Adrenal gland (tissue), 12 donors: ENCODE results near the gene OR10A4. TPM values are rescaled to one million over a fixed set of nuclear protein-coding genes. Genes with fewer than 3 reads are reported as not detected.
"Not testable (repeated sequence)": the region's sequence is repeated elsewhere in the genome, so short reads cannot be mapped to it uniquely, and the experiment has no call there.

Source experiments
- DNase-seq, 7 donors: peaks; one replicate each; pipeline ENCODE4 v3.0.0-alpha.2; 2019 to 2020
- H3K27ac ChIP-seq, 5 donors: fragments of 200-600 bp; sonication (generic) in 4 of 5; 1 replicate in 3 of 5; 2 replicates in 2 of 5; pipeline versions ENCODE4 v1.5.1 to v1.8.0; 2016 to 2020; ENCODE audit warnings: mild to moderate bottlenecking in 1 of 5
- H3K27me3 ChIP-seq: fragments of 200-600 bp; 2 replicates; pipeline ENCODE4 v1.8.0; 2021
- H3K36me3 ChIP-seq, 2 donors: fragments of 200-600 bp; replicated peaks in 1 of 2; 1 replicate in 1 of 2; 2 replicates in 1 of 2; pipeline versions ENCODE4 v1.5.1 to v1.8.0; 2018 to 2022
- H3K4me1 ChIP-seq, 2 donors: fragments of 200-600 bp; replicated peaks in 1 of 2; 1 replicate in 1 of 2; 2 replicates in 1 of 2; pipeline versions ENCODE4 v1.5.1 to v1.8.0; 2018 to 2021
- H3K4me3 ChIP-seq, 4 donors: fragments of 200-600 bp; sonication (generic) in 3 of 4; one replicate each; pipeline ENCODE4 v1.5.1; 2016 to 2018
- H3K9me3 ChIP-seq, 3 donors: fragments of 200-600 bp; sonication (generic) in 1 of 3; replicated peaks in 1 of 3; 1 replicate in 2 of 3; 2 replicates in 1 of 3; pipeline versions ENCODE4 v1.5.1 to v1.8.0; 2016 to 2021
- POLR2A ChIP-seq, 2 donors: fragments of 450-650 bp; IDR thresholded peaks; one replicate each; pipeline ENCODE4 v1.6.1; 2017; ENCODE audit warnings: antibody characterized with exemption in 2 of 2, mild to moderate bottlenecking in 2 of 2, moderate library complexity in 1 of 2
- WGBS, 4 donors: extraction: QIAGEN DNeasy Blood & Tissue Kit in 2 of 4; methylation state at CpG; one replicate each; pipeline versions ENCODE4 v1.1.5 to v1.1.7; 2013 to 2017; 5-methylcytosine and 5-hydroxymethylcytosine counted together
- intact Hi-C, 2 donors: fragments of 100-400 bp; cut with DNase I; formaldehyde crosslinking; loops; one replicate each; pipeline versions ENCODE4 v1.14.1 to v1.15.0; 2022 to 2023
- polyA plus RNA-seq, 3 donors: library from polyadenylated mRNA; stranded (reverse); fragments of 200-250 nt in 2 of 3; fragments of 350-450 nt in 1 of 3; fragmentation: Illumina TruSeq in 1 of 3; extraction: RNeasy Lipid Tissue Mini Kit (QIAGEN cat#74804) in 1 of 3; gene quantifications; one replicate each; pipeline ENCODE4 v1.2.3, GENCODE V29; 2013 to 2014
- total RNA-seq, 9 donors: library from RNA; depleted of rRNA in 4 of 9; stranded (reverse); fragments of >200 nt in 4 of 9; fragments of 120-200 nt in 1 of 9; fragmentation: NEBNext Ultra II Directional in 1 of 9; extraction: Animal tissue kit (Norgen Biotek cat#: 25700) in 1 of 9; gene quantifications; one replicate each; pipeline versions ENCODE4 v1.1.0 to v1.2.4, GENCODE V29; 2013 to 2023
- TF ChIP-seq, protein P1 (sequence below), 6 experiments: fragments of 450-650 bp in 4 of 6; fragments of 200-600 bp in 2 of 6; sonication (generic) in 1 of 6; IDR thresholded peaks; 1 replicate in 5 of 6; 2 replicates in 1 of 6; pipeline versions ENCODE4 v1.5.1 to v1.8.0; 2016 to 2021; ENCODE audit warnings: antibody characterized with exemption in 6 of 6, mild to moderate bottlenecking in 2 of 6, moderate library complexity in 1 of 6
- donor health status: healthy with polysubstance abuse.
- donor health status: Bipolar disorder and iron deficiency.
- donor health status: DM: yes; HTN: yes; CAD: no.
- donor health status: DM: no; HTN: no; CAD: no.
- donor health status: DM: no; HTN: no; CAD: no.
- donor health status: DM: yes; HTN: yes; CAD: no.

The OR10A4 gene
- total and polyA plus RNA-seq, 12 donors, result not detected

- H3K27me3 ChIP-seq, result no peaks in the 10 kb centered on the region
- no peak overlapping the region for H3K4me3 ChIP-seq
- no peaks in the 10 kb centered on the region for H3K4me1 ChIP-seq
- intact Hi-C loops, result no loop called here
- H3K27ac ChIP-seq, result no peak overlapping the region
- WGBS, 4 donors, result 63 to 85% (median 80%) methylated on average over 2 of the region's 2 CpGs
- no peaks in the 10 kb centered on the region for H3K36me3 ChIP-seq
- no peak for TF ChIP-seq POLR2A (IDR thresholded peaks at IDR 0.05)
- TF ChIP-seq, protein P1, sequence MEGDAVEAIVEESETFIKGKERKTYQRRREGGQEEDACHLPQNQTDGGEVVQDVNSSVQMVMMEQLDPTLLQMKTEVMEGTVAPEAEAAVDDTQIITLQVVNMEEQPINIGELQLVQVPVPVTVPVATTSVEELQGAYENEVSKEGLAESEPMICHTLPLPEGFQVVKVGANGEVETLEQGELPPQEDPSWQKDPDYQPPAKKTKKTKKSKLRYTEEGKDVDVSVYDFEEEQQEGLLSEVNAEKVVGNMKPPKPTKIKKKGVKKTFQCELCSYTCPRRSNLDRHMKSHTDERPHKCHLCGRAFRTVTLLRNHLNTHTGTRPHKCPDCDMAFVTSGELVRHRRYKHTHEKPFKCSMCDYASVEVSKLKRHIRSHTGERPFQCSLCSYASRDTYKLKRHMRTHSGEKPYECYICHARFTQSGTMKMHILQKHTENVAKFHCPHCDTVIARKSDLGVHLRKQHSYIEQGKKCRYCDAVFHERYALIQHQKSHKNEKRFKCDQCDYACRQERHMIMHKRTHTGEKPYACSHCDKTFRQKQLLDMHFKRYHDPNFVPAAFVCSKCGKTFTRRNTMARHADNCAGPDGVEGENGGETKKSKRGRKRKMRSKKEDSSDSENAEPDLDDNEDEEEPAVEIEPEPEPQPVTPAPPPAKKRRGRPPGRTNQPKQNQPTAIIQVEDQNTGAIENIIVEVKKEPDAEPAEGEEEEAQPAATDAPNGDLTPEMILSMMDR (IDR thresholded peaks at IDR 0.05), result no peak
- no peaks in the 10 kb centered on the region for H3K9me3 ChIP-seq
- DNase-seq, result no peak
These were observed 25.9 kb upstream of the OR10A4 start for GRCh38 chr11:6850526-6850925.

DNA sequence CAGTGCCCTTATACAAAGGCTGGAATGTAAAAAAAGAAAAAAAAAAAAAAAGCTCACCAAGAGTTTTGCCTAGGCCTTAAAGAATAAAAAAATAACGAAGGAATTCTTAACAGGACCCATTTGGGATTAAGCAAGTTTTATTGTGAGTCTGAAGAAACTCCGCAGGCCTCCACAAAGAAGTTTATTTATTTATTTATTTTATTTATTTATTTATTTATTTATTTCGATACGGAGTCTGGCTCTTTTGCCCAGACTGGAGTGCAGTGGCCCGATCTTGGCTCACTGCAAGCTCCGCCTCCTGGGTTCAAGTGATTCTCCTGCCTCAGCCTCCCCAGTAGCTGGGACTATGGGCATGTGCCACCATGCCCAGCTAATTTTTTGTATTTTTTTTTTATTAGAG is 21.6 kb upstream of the OR10A4 start:
- H3K36me3 ChIP-seq, H3K27me3 ChIP-seq, H3K4me1 ChIP-seq, intact Hi-C loops, H3K27ac ChIP-seq, H3K4me3 ChIP-seq, DNase-seq, H3K9me3 ChIP-seq: not testable (repeated sequence)
- WGBS, 4 donors, result 92 to 94% (median 92%) methylated on average over 6 of the region's 6 CpGs

DNA sequence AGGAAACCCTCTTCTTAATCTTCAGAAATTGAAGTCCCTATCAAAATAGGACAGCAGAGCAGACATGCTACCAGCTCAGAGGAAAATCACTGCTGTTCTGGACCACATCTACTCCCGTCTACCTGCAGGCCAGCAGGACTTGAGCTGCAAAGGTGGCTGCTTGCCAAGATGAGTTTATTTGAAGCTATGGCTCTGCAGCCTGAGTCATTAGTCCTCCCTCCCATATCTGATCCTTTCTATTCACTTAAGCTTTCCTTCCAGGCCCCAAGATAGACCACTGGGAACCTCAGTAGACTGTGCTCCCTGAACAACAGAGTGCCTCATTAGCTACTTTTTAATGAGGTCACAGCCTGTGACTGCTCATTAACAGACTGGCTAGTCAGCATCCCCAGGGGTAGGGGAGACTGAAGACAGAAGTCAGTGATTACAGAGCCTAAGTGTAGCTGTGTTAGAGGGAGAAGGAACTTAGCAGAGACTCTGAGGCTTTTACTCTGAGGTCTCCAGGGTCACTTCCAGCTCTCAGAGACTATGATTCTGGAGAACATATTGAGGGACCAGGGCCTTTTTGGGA is 20.4 kb upstream of the OR10A4 start:
- no peaks in the 10 kb centered on the region for H3K4me1 ChIP-seq
- H3K4me3 ChIP-seq, result no peak overlapping the region
- H3K27me3 ChIP-seq, result no peaks in the 10 kb centered on the region
- H3K9me3 ChIP-seq, result no peaks in the 10 kb centered on the region
- no peak overlapping the region for H3K27ac ChIP-seq
- peak in 3 of 7 donors; percentile 16 to 66 (median 30) for DNase-seq
- TF ChIP-seq, protein P1 (IDR thresholded peaks at IDR 0.05), result no peak
- no peak for TF ChIP-seq POLR2A (IDR thresholded peaks at IDR 0.05)
- 31 to 48% (median 40%) methylated on average over 1 of the region's 1 CpG for WGBS, 4 donors
- H3K36me3 ChIP-seq, result no peaks in the 10 kb centered on the region
- intact Hi-C loops, result no loop called here

GRCh38 chr11:6856871-6857270 is 19.6 kb upstream of the OR10A4 start:
- DNase-seq, result no peak
- no peak for TF ChIP-seq POLR2A (IDR thresholded peaks at IDR 0.05)
- TF ChIP-seq, protein P1 (IDR thresholded peaks at IDR 0.05), result no peak
- Histone ChIP-seq H3K9me3 (no peaks in the 10 kb centered on the region), H3K36me3 (no peaks in the 10 kb centered on the region), H3K4me3 (no peak overlapping the region), H3K27ac (no peak overlapping the region), H3K27me3 (no peaks in the 10 kb centered on the region), H3K4me1 (no peaks in the 10 kb centered on the region)
- intact Hi-C loops, result no loop called here
- 50 to 80% (median 69%) methylated on average over 3 of the region's 3 CpGs for WGBS, 4 donors

GRCh38 chr11:6862961-6863360 is 13.5 kb upstream of the OR10A4 start, which contains the start of gene OR10A2:
TSS of gene OR10A2 (plus strand) at chr11:6863057. CDS start at chr11:6869755, 6,698 bp downstream.
- Histone ChIP-seq H3K9me3 (no peaks in the 10 kb centered on the region), H3K27me3 (no peaks in the 10 kb centered on the region), H3K36me3 (no peaks in the 10 kb centered on the region), H3K4me3 (no peak within 1 kb of the TSS), H3K27ac (no peak within 1 kb of the TSS), H3K4me1 (no peaks in the 10 kb centered on the region)
- intact Hi-C loops, result no loop called here
- 45 to 52% (median 51%) methylated on average over 1 of the region's 1 CpG for WGBS, 4 donors
- no peak for DNase-seq
- TF ChIP-seq, protein P1 (IDR thresholded peaks at IDR 0.05), result no peak
- no peak for TF ChIP-seq POLR2A (IDR thresholded peaks at IDR 0.05)
